Prostate gland (tissue), 2 donors: ENCODE measurements around the gene ROBO1. TPM values are rescaled to one million over a fixed set of nuclear protein-coding genes. Genes with fewer than 3 reads are reported as not detected.

Experiments
- DNase-seq: peaks from one replicate; pipeline ENCODE4 v3.0.0-alpha.2; 2019; ENCODE audit warnings: low spot score
- H3K27ac ChIP-seq, 2 donors: fragments of 200-600 bp; sonication (generic); 2 replicates each; pipeline ENCODE4 v1.5.1; 2017 to 2019
- H3K27me3 ChIP-seq: fragments of 200-600 bp; sonication (generic); replicated peaks from 2 replicates; pipeline ENCODE4 v1.5.1; 2019; ENCODE audit not compliant: insufficient read depth
- H3K36me3 ChIP-seq, 2 donors: fragments of 200-600 bp; sonication (generic); 1 replicate in 1 of 2; 2 replicates in 1 of 2; pipeline versions ENCODE4 v1.5.1 to v1.8.1; 2017 to 2019
- H3K4me1 ChIP-seq: fragments of 200-600 bp; sonication (generic); replicated peaks from 2 replicates; pipeline ENCODE4 v1.5.1; 2019
- H3K4me3 ChIP-seq, 2 donors: fragments of 200-600 bp; sonication (generic); 2 replicates each; pipeline ENCODE4 v1.5.1; 2017 to 2019
- H3K9me3 ChIP-seq: fragments of 200-600 bp; sonication (generic); 2 replicates; pipeline ENCODE4 v1.5.1; 2017
- CTCF ChIP-seq, 4 experiments: fragments of 200-600 bp in 2 of 4; fragments of 450-650 bp in 2 of 4; sonication (generic) in 2 of 4; IDR thresholded peaks; 1 replicate in 3 of 4; 2 replicates in 1 of 4; pipeline ENCODE4 v1.5.1; 2016 to 2019; ENCODE audit warnings: antibody characterized with exemption in 4 of 4, mild to moderate bottlenecking in 2 of 4, moderate library complexity in 2 of 4
- POLR2A ChIP-seq: fragments of 450-650 bp; IDR thresholded peaks from one replicate; pipeline ENCODE4 v1.6.1; 2016; ENCODE audit warnings: antibody characterized with exemption, mild to moderate bottlenecking
- POLR2AphosphoS5 ChIP-seq: sonication (generic); formaldehyde crosslinking; IDR thresholded peaks from one replicate; pipeline ENCODE4 v1.6.1; 2017; ENCODE audit warnings: antibody characterized with exemption
- WGBS: methylation state at CpG from one replicate; pipeline ENCODE4 v1.1.5; 2018; 5-methylcytosine and 5-hydroxymethylcytosine counted together
- intact Hi-C: fragments of 100-400 bp; cut with DNase I; formaldehyde crosslinking; loops from one replicate; pipeline ENCODE4 v1.14.2; 2022
- total RNA-seq, 2 donors: library from RNA; depleted of rRNA; stranded (reverse); fragments of >200 nt; gene quantifications; one replicate each; pipeline ENCODE4 v1.1.0, GENCODE V29; 2016

Gene ROBO1
- total RNA-seq, 2 donors from 2014 or later = 37.6 to 50.8 TPM

GRCh38 chr3:78604341-78604740 is 1163.5 kb downstream of the ROBO1 start:
- TF ChIP-seq CTCF (IDR thresholded peaks at IDR 0.05) (no peak), POLR2A (no peak), POLR2AphosphoS5 (no peak)
- intact Hi-C loops = no loop called here
- DNase-seq = no peak
- H3K9me3 ChIP-seq = no peaks in the 10 kb centered on the region
- H3K4me3 ChIP-seq = no peak overlapping the region
- H3K27me3 ChIP-seq = no peaks in the 10 kb centered on the region
- H3K36me3 ChIP-seq = no peaks in the 10 kb centered on the region
- whole genome bisulfite sequencing = 95% methylated on average over 3 of the region's 3 CpGs
- H3K27ac ChIP-seq = no peak overlapping the region
- H3K4me1 ChIP-seq = no peaks in the 10 kb centered on the region

DNA sequence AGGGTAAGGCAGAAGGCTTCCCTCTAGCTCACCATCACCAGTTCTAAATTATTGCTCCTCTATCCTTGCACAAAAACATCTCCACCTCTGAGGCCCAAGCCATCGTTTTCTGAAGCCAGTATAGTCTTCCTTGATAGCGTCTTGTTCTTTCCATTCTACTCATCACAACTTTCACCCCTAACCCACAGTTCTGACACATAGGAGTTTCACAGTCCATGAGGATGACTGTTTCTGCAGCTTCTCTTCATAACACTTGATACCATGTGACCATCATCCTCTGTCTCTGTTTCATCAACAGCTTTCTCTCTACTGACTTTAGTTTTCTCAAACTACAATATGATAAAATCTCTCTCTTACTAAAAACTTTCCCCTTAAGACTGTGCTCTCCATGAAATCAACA is 1166.5 kb downstream of the ROBO1 start:
- no peaks in the 10 kb centered on the region for H3K4me1 ChIP-seq
- 96% methylated on average over 2 of the region's 2 CpGs for WGBS
- intact Hi-C loops = no loop called here
- TF ChIP-seq POLR2A (no peak), POLR2AphosphoS5 (no peak), CTCF (IDR thresholded peaks at IDR 0.05) (no peak)
- no peaks in the 10 kb centered on the region for H3K27me3 ChIP-seq
- H3K27ac ChIP-seq = no peak overlapping the region
- no peak overlapping the region for H3K4me3 ChIP-seq
- H3K36me3 ChIP-seq = no peaks in the 10 kb centered on the region
- no peaks in the 10 kb centered on the region for H3K9me3 ChIP-seq
- no peak for DNase-seq

GRCh38 chr3:78589778-78590177 is 1178.0 kb downstream of the ROBO1 start:
- no peak for DNase-seq
- H3K27ac ChIP-seq = no peak overlapping the region
- intact Hi-C loops = no loop called here
- no peak for TF ChIP-seq CTCF (IDR thresholded peaks at IDR 0.05)
- TF ChIP-seq POLR2A = no peak
- TF ChIP-seq POLR2AphosphoS5 = no peak
- H3K4me3 ChIP-seq = no peak overlapping the region
- no peaks in the 10 kb centered on the region for H3K36me3 ChIP-seq
- no peaks in the 10 kb centered on the region for H3K4me1 ChIP-seq
- no peaks in the 10 kb centered on the region for H3K27me3 ChIP-seq
- no peaks in the 10 kb centered on the region for H3K9me3 ChIP-seq
- WGBS = 13% methylated on average over 1 of the region's 1 CpG

- Histone ChIP-seq H3K36me3 (no peaks in the 10 kb centered on the region), H3K9me3 (no peaks in the 10 kb centered on the region), H3K27me3 (no peaks in the 10 kb centered on the region), H3K4me3 (no peak overlapping the region), H3K27ac (no peak overlapping the region), H3K4me1 (no peaks in the 10 kb centered on the region)
- DNase-seq = no peak
- no peak for TF ChIP-seq CTCF (IDR thresholded peaks at IDR 0.05)
- TF ChIP-seq POLR2A = no peak
- TF ChIP-seq POLR2AphosphoS5 = no peak
- intact Hi-C loops = no loop called here
- 98% methylated on average over 3 of the region's 3 CpGs for WGBS
Measured at GRCh38 chr3:78588906-78589621, 1178.7 kb downstream of the ROBO1 start.

- TF ChIP-seq POLR2AphosphoS5 (no peak), CTCF (IDR thresholded peaks at IDR 0.05) (no peak), POLR2A (no peak)
- no peak overlapping the region for H3K4me3 ChIP-seq
- H3K36me3 ChIP-seq = no peaks in the 10 kb centered on the region
- WGBS = 65% methylated on average over 2 of the region's 2 CpGs
- H3K27ac ChIP-seq = no peak overlapping the region
- intact Hi-C loops = no loop called here
- no peak for DNase-seq
- H3K9me3 ChIP-seq = no peaks in the 10 kb centered on the region
- H3K27me3 ChIP-seq = no peaks in the 10 kb centered on the region
- no peaks in the 10 kb centered on the region for H3K4me1 ChIP-seq
Measured at GRCh38 chr3:78580681-78581080, 1187.1 kb downstream of the ROBO1 start.
